SK-N-MC (cell line): ENCODE measurements around the gene AURKAIP1.
"Not testable (repeated sequence)": the region's sequence is repeated elsewhere in the genome, so short reads cannot be mapped to it uniquely, and the experiment has no call there.

Experiments
- DNase-seq: peaks from one replicate; pipeline ENCODE4 v3.0.0-alpha.2; 2011; ENCODE audit warnings: low read depth, low spot score
- H3K27ac ChIP-seq: fragments of 200-600 bp; sonication (generic); 2 replicates; pipeline ENCODE4 v1.5.1; 2016; ENCODE audit warnings: mixed run types
- H3K36me3 ChIP-seq: fragments of 200-600 bp; sonication (generic); 2 replicates; pipeline ENCODE4 v1.6.1; 2017; ENCODE audit warnings: antibody characterized with exemption, low read length, mixed read lengths; ENCODE audit not compliant: insufficient read depth
- H3K4me3 ChIP-seq: fragments of 200-600 bp; sonication (generic); 2 replicates; pipeline ENCODE4 v1.5.1; 2016
- H3K9ac ChIP-seq: fragments of 200-600 bp; sonication (generic); 2 replicates; pipeline ENCODE4 v1.8.0; 2017; ENCODE audit warnings: mixed run types, mixed read lengths; ENCODE audit not compliant: insufficient read length
- H3K9me3 ChIP-seq: fragments of 200-600 bp; sonication (generic); 2 replicates; pipeline ENCODE4 v1.6.1; 2017; ENCODE audit warnings: low read depth, mild to moderate bottlenecking, antibody characterized with exemption, low read length, moderate library complexity, mixed read lengths
- EZH2 ChIP-seq: fragments of 200-600 bp; sonication (generic); IDR thresholded peaks from one replicate; pipeline ENCODE4 v1.6.1; 2017; ENCODE audit warnings: antibody characterized with exemption
- FOXP2 ChIP-seq: optimal IDR thresholded peaks from 2 replicates; pipeline ENCODE3; 2011; ENCODE audit warnings: mild to moderate bottlenecking, moderate library complexity; ENCODE audit not compliant: insufficient read depth; ENCODE audit errors: extremely low read length, control extremely low read depth
- POLR2AphosphoS5 ChIP-seq: IDR thresholded peaks from 2 replicates; pipeline ENCODE4 v1.6.1; 2012; ENCODE audit warnings: mild to moderate bottlenecking, low read depth, low read length, borderline replicate concordance

Gene AURKAIP1

GRCh38 chr1:1407636-1408318 is 32.8 kb upstream of the AURKAIP1 start:
- Histone ChIP-seq H3K27ac (peak overlapping the region; percentile 83), H3K9ac (peak overlapping the region; percentile 97), H3K9me3 (no peaks in the 10 kb centered on the region), H3K36me3 (peaks cover 29% of the 10 kb centered on the region), H3K4me3 (peak overlapping the region; percentile 95)
- no peak for TF ChIP-seq FOXP2
- no peak for TF ChIP-seq POLR2AphosphoS5
- no peak for TF ChIP-seq EZH2
- DNase-seq, result no peak

GRCh38 chr1:1406821-1407635 is 32.0 kb upstream of the AURKAIP1 start, which contains the start of gene MRPL20:
Gene MRPL20, minus strand, starts transcription at chr1:1407293. Its CDS starts 76 bp downstream, at chr1:1407217.
- DNase-seq, result peak; percentile 52
- H3K9ac ChIP-seq, result peak within 1 kb of the TSS; percentile 97
- H3K36me3 ChIP-seq, result peaks cover 34% of the 10 kb centered on the region
- peak within 1 kb of the TSS; percentile 83 for H3K27ac ChIP-seq
- H3K9me3 ChIP-seq, result no peaks in the 10 kb centered on the region
- peak within 1 kb of the TSS; percentile 95 for H3K4me3 ChIP-seq
- TF ChIP-seq EZH2 (no peak), POLR2AphosphoS5 (peak; percentile 99)

- Histone ChIP-seq H3K9me3 (no peaks in the 10 kb centered on the region), H3K36me3 (peaks cover 42% of the 10 kb centered on the region), H3K27ac (peak overlapping the region; percentile 83), H3K4me3 (peak overlapping the region; percentile 95), H3K9ac (peak overlapping the region; percentile 97)
- DNase-seq, result no peak
- no peak for TF ChIP-seq POLR2AphosphoS5
- TF ChIP-seq FOXP2, result no peak
- no peak for TF ChIP-seq EZH2
Observed at GRCh38 chr1:1406101-1406820, 31.3 kb upstream of the AURKAIP1 start.

GRCh38 chr1:1403653-1404052 is 28.6 kb upstream of the AURKAIP1 start:
- Histone ChIP-seq H3K4me3 (no peak overlapping the region), H3K9ac (no peak overlapping the region), H3K9me3 (no peaks in the 10 kb centered on the region), H3K27ac (peak overlapping the region; percentile 62), H3K36me3 (peaks cover 47% of the 10 kb centered on the region)
- TF ChIP-seq EZH2 (no peak), POLR2AphosphoS5 (peak; percentile 28; the same call in 1 of the 2 replicates)
- no peak for DNase-seq

- H3K9me3 ChIP-seq, H3K4me3 ChIP-seq, H3K9ac ChIP-seq, DNase-seq: not testable (repeated sequence)
- H3K27ac ChIP-seq, result peak overlapping the region; percentile 38; the same call in 1 of the 2 replicates
- peaks cover 46% of the 10 kb centered on the region for H3K36me3 ChIP-seq
Observed at GRCh38 chr1:1402901-1403392, 27.9 kb upstream of the AURKAIP1 start.

GRCh38 chr1:1402072-1402900 is 27.3 kb upstream of the AURKAIP1 start:
- peak overlapping the region; percentile 38; the same call in 1 of the 2 replicates for H3K27ac ChIP-seq
- TF ChIP-seq POLR2AphosphoS5 (no peak; the same call in 1 of the 2 replicates), EZH2 (no peak), FOXP2 (no peak)
- no peak overlapping the region for H3K9ac ChIP-seq
- H3K9me3 ChIP-seq, result no peaks in the 10 kb centered on the region
- no peak overlapping the region for H3K4me3 ChIP-seq
- DNase-seq, result no peak
- H3K36me3 ChIP-seq, result peaks cover 53% of the 10 kb centered on the region

- Histone ChIP-seq H3K4me3 (no peak overlapping the region), H3K9ac (no peak overlapping the region), H3K27ac (0 out of 2 replicates have a peak overlapping the region, but pooled peaks have one; percentile 22), H3K9me3 (no peaks in the 10 kb centered on the region), H3K36me3 (peaks cover 58% of the 10 kb centered on the region)
- TF ChIP-seq POLR2AphosphoS5 (peak; percentile 9; the same call in 1 of the 2 replicates), EZH2 (no peak), FOXP2 (no peak)
- DNase-seq, result no peak
Observed at GRCh38 chr1:1401457-1402010, 26.5 kb upstream of the AURKAIP1 start.
